HFF-Myc (cell line): ENCODE results near the gene RALGAPA1.

ENCODE experiments used
- DNase-seq: peaks from one replicate; pipeline ENCODE4 v3.0.0-alpha.2; 2011; ENCODE audit warnings: low read depth; ENCODE audit errors: extremely low read depth
- H3K4me3 ChIP-seq: replicated peaks from 2 replicates; pipeline ENCODE4 v1.5.1; 2011; ENCODE audit warnings: low read depth, mild to moderate bottlenecking, control low read depth, low read length
- TF ChIP-seq, protein P1 (sequence below): IDR thresholded peaks from 2 replicates; pipeline ENCODE4 v1.5.1; 2012; ENCODE audit warnings: mild to moderate bottlenecking, low read depth, low read length, control low read depth; ENCODE audit errors: missing control alignments

Gene RALGAPA1

DNA sequence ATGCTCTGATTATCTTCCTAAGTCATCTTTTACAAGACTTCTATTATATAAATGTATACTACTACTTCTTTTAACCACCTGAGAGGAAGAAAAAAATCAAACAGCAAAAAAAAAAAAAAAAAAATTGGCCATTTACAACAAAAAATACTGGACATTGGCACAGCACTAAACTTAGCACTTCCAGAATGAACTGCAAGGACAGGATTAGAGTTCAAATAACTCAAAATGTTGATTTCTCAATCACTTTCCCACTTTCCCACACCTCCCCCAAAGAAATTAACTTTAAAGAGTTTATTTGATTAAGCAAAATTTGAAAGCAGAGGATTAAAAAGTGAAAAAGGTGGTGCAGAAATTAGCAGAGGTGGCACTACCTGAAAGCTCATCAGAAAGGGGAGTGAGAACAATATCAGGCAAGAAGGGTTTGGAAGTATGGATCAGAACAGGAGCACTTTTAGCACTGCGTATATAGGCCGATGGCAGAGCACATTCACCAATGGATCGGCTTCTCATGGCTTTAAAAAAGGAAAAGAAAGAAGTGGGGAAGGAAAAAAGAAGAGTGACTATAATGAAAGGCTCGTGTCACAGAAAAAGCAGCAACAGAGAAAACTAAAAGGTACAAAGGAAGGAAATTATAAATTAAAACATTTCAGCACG is 109.2 kb downstream of the RALGAPA1 start:
- no peak overlapping the region for H3K4me3 ChIP-seq
- TF ChIP-seq, protein P1, sequence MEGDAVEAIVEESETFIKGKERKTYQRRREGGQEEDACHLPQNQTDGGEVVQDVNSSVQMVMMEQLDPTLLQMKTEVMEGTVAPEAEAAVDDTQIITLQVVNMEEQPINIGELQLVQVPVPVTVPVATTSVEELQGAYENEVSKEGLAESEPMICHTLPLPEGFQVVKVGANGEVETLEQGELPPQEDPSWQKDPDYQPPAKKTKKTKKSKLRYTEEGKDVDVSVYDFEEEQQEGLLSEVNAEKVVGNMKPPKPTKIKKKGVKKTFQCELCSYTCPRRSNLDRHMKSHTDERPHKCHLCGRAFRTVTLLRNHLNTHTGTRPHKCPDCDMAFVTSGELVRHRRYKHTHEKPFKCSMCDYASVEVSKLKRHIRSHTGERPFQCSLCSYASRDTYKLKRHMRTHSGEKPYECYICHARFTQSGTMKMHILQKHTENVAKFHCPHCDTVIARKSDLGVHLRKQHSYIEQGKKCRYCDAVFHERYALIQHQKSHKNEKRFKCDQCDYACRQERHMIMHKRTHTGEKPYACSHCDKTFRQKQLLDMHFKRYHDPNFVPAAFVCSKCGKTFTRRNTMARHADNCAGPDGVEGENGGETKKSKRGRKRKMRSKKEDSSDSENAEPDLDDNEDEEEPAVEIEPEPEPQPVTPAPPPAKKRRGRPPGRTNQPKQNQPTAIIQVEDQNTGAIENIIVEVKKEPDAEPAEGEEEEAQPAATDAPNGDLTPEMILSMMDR = no peak
- DNase-seq = no peak

DNA sequence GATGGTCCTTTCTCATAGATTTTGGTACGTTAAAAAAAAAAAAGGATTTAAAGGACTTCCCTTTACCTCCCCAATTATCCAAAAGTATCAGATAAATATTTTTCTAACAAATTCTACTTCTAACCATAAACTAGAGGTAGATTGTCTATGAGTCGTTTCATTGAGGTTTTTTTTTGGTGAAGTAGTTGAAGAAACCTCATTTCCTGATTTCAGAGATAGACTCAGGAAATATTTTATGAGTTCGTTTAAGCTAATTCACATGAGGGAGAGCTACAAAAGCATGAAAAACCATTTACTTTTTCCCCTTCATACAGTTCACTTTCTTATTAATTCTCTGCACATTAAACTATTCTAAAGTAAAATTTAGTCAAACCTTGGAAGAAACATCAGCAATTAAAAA is 112.5 kb downstream of the RALGAPA1 start:
- TF ChIP-seq, protein P1 = no peak
- no peak for DNase-seq
- no peak overlapping the region for H3K4me3 ChIP-seq

DNA sequence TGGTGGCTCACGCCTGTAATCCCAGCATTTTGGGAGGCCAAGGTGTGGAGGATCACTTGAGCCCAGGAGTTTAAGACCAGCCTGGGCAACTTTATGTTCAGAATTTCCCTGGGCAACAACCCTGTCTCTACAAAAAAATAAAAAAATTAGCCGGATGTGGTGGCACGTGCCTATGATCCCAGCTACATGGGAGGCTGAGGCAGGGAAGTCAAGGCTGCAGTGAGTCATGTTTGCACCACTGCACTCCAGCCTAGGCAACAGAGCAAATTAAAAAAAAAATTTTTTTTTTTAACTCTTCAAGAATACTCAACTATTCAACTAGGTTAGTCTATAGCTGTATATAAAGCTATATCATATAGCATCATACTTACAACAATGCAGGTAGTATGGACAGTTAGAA is 113.0 kb downstream of the RALGAPA1 start:
- TF ChIP-seq, protein P1 = no peak
- DNase-seq = no peak
- no peak overlapping the region for H3K4me3 ChIP-seq

DNA sequence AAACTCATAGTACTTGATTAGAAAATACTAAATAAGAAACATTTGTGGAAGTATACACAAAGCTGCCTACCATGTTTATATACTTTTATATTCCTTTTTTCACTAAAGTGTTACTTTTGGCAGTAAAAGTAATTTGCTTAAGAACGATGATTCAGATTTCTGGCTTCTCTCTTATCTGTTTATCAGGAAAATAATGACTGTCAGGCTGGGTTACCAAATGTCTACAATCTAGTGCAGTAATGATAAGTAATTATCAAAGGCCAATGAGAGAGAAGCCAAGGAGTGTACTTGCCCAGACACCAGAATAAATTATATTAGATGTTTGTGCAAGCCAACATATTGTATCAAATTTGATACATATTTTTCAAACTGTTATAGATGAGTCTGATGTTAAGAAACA is 113.4 kb downstream of the RALGAPA1 start:
- H3K4me3 ChIP-seq = no peak overlapping the region
- TF ChIP-seq, protein P1 = no peak
- no peak for DNase-seq

DNA sequence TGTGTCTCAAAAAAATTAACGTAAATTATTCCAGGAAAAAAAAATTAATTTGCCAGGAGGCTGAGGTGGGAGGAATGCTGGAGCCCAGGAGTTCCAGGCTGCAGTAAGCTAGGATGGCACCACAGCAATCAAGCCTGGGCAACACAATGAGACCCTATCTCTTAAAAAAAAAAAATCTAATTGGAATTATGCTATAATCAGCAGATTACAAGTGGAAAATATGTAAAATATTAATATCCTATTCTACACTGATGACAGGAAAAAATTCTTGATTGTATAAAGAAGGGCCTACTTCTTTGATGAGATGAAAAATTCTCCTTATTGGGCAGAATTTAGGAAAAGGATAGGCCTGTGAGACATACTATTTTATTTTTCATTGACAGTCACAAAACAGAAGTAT is 114.0 kb downstream of the RALGAPA1 start:
- TF ChIP-seq, protein P1 = no peak
- no peak overlapping the region for H3K4me3 ChIP-seq
- DNase-seq = no peak

DNA sequence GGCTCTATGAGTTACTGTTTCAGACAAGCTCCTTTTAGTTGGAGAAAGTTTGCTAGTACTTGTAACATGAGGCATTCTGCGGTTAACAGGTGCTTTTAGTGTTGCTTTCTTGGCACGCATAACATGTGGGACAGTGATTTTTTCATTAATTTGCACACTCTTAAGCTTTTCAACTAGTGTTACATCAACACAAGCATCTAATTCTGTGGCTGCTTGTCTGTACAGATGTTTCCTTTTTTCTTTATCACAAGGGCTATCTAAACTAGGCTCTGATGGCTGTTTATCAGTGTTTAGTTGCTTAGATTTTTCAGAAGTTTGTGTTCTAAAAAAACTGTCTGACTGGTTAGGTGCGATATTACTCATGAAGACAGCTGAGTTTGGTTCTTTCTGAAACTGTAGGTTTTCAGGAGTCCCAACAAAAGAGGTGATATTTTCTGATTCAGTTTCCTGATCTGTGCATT is 120.1 kb downstream of the RALGAPA1 start:
- TF ChIP-seq, protein P1 = no peak
- DNase-seq = no peak
- H3K4me3 ChIP-seq = no peak overlapping the region

DNA sequence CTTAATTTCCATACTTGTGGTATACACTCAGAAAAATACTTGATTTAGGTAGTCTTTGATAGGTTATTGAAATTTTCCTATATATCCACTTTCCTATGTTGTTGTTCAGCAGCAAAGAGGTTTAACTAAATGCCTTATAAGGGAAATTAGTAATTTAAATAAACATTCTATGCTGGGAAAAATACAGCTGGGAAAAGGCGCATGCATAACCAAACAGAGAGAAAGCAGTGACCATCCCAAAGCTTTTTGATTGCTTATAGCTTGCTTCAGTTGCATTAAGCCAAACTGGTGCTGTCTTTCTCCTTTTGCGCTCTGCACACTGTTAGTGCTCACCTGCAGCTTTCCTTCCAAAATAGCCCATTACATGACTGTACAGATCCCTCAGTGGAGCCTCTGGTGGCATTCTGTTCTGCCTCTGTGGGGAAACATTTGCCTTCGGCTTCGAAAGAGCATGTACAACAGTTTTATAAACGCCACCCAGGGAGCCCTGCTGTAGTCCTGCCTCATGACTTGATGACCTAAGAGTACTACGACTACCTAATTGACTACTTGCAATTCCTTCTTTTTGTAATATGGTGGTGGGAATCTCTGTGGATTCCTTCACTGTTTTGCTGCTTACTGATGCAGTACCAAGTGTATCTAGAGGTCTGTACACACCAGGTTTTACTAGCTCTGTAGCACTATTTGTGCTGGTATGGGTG is 120.8 kb downstream of the RALGAPA1 start:
- DNase-seq = no peak
- TF ChIP-seq, protein P1 = no peak
- H3K4me3 ChIP-seq = no peak overlapping the region
